ENCODE data around the gene PANX1. TPM values are rescaled to one million over a fixed set of nuclear protein-coding genes. Genes with fewer than 3 reads are reported as not detected.

PANX1 gene
- polyA plus RNA-seq, 1 donor, result 28.7 TPM

GRCh38 chr11:94184362-94184761 lies 55.7 kb downstream of the PANX1 start:
- peak; percentile 7 for DNase-seq

DNA sequence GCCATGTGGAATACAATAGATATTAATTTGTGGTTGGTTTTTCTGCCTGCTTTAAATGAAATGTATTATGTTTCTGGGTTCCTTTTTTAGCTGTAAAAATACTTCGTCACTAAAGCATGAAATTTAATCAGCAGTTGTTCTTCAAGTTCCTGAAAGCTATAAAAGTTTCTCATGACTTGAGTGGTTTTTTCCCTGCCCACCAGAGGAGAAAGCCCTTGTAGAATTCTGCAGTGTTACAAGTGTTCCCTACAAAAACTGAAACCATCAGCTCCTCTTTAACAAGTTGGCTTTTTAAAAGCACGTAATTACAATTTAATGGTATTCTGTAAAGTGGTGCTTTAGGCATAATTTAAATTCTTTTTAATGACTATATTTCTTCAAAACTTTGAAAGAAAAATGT lies 56.2 kb downstream of the PANX1 start:
- peak; percentile 27 for DNase-seq

DNA sequence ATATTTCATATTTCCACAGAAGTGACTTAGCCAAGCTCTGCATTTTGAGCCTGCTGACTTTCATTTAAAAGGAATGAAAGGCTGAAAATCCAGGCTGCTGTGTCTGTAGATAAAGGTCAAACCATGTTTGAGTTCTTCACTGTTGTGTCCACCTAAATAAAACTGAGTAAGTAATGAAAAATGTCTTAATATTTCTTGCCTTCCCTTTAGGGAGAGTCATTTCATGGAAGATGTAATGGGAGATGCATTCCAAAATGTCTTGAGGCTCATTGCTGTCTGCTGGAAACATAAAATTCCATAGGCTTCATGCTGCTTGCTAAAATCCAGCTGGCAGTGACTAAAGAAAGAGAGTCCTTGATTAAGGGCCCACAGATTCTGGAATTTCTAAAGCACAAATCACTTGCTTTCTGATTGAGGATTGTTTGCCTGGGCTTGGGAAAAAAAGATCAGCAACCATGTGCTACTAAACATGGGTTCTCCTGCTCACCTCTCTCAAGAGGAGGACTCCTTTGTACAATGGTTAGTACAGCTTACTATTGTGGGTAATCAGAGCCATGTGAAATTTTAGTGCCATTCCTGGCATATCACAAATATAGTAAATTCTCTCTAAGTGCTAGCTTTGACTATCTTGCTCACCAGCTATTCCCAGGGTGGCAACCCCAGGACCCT lies 56.9 kb downstream of the PANX1 start:
- DNase-seq, result peak; percentile 10

DNA sequence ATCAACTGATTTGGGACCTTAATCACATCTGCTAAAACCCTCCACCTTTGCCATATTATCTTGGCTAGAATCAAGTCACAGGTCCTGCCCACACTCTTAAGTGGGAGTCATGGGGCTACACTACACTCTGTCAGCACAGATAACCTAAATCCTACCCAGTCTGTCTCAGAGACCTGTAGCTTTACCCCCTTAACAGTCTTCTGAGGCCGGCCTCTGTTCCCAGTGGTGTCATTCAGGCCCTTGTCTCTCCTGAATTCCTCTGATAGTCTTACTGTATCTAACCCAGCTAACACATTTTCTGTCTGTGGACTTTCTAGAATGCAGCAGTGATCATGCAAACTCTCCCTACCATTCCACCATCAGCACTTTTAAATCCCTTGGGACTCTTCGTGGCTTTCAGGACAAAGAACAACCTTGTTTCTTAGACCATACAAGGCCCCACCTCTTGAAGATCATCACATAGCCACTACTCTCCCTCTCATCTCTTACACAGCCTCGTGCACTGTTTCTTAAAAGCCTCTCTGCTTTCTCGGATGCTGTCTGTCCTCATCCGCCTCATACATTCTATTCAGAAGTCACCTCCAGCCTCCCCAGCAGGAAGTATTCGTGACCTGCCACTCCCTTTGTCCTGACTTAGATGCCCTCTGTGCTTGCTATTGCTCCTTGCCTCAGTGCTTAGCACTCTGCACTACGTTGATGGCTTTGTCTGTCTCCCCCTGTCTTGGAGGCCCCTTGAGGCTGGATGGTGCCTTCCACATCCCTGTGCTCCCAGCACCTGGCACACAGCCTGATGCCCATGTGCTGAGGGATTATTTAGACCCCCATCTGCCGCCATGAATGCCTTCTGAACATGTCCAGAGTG lies 57.9 kb downstream of the PANX1 start:
- DNase-seq, result no peak

DNA sequence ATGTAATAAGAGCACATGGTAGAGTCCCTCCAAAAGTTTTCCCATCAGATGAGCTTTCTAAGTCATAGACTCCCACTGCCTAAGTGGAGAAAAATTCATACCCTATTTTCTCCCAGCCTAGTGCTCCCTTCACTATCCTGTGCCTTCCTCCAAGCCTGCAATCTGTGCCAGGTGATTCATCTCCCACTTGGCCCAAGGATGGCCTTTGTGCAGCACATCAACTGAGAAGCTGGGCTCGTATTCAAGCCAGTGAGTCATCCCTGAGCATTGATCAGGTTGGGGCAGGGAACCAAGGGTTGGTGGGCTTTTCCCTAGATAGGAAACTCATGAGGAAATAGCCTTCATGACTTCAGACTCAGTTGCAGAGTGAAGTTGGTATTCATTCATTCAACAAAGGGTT lies 64.6 kb downstream of the PANX1 start:
- DNase-seq, result no peak

DNA sequence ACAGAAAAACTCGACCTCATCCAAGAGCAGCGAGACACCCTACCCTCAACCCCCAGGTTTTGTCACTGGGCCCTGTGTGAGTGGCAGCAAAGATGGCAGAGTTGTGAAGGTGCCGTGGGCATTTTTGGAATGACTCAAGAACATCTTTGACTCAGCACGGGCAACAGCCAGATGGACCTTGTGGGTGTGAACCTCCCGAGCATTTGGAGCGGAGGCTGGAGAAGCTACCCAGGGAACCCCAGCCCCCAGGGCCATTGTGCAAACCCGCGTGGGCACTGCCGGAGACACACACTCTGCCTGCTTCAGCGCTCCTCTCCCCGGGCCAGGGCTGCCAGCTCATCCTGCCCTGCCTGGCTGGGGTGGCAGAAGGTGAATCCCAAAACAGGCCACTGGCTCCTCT lies 66.1 kb downstream of the PANX1 start:
- no peak for DNase-seq

DNA sequence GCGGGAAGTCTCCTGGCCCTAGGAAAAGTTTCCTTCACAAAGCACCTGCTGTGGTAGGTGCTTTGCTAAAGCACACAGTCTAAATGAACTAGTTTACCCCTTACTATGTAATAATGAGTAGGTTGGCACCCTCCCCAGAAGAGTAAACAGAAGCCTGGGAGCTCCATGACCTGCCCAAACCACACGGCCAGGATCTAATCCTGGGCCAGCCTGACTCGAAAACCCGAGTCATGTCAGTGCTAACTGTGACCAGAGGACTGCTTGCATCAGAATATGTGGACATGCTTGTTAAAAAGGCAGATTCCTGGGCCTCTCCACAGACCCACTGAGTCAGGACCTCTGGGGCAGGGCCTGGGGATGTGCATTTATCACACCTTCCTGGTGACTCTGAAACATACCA lies 67.7 kb downstream of the PANX1 start:
- DNase-seq, result no peak

GRCh38 chr11:94198718-94199117 lies 70.1 kb downstream of the PANX1 start:
- DNase-seq, result no peak

DNA sequence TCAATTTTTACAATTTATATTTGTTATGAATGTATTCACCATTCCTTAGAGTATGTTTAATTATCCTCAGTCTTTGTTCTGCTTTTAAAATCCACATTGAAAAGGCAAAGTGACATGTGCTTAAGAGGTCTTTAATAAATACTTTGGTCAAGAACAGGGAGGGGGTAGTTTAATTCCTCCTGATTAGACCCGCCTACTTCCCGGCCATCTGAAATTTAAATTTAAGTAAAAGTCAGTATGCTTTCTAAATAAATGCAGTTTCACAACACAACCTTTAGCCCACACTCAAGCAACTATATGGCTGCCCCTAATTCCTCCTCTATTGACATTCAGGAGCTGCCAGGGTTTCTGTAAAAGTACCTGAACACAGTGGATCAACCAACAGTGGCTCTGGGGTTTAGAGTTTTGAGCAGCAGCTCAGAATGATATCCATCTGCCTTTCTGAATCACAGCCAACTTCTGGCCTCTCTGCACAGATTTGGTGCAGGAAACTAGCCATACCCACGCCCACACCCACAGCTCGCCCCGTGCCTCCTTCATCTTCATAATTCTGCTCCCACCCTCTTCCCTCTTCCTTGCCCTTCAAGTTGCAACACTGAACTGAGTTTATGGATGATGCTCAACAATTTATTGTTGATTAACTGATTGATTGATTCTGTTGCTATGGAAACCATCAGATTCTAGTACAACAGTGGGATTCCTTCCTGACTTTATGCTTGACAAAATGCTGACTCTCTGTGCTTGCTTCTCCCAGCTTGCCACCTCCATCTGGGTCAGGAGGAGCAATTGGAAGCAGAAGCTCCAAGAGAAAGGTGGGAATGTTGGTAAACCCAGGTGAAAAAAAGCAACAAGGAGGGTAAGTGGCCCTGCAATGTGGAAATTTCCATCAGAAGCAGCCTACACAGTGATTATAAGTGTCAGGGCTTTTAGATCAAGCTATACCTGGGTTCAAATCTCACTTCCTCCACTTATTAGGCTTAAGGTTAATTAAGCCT lies 70.8 kb downstream of the PANX1 start:
- no peak for DNase-seq

GRCh38 chr11:94201004-94201465 lies 72.4 kb downstream of the PANX1 start:
- DNase-seq, result peak; percentile 21

DNA sequence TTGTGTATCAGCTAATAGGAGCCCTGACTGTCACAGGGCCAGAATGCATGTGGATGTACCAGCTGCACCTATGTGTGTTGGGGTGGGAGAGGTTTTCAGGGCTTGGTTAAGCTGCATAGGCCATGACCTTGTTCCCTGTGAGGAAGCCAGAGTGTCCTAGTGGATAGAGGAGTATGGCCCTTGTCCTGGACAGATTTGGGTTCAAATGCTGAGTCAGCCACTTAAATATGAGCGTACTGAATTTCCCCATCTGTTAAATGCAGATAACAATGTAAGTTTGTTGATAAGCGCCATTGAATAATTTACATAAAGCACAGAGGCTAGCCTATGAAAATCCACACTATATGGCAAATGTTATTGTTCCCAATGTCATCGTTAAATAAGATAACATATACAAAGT lies 74.4 kb downstream of the PANX1 start:
- no peak for DNase-seq

DNA sequence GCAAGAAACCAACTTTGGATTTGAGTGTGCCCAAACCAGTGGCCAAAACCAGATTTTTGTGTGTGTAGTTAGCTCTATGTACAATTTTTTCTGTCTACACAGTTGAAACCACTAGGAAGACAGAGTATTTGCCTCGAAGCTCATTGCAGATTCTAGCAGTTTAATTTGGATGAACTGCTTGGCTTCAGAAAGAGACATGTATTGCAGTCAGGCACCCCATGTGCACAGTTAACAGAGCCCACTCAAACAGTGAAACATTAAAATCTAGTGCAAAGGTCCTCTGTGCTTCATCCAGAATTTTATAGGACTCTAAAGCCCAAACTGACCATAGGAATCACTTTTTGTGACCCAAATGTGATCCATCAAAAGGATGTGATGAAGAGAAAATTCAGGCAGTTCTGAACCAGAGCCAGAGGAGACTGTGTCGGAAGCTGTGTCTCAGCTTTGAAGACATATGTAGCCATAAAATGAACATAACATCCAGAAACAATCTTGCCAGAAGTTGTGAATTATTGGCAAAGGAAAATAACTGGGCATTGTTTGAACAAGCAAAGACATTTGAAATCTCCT lies 82.7 kb downstream of the PANX1 start:
- peak; percentile 17 for DNase-seq

DNA sequence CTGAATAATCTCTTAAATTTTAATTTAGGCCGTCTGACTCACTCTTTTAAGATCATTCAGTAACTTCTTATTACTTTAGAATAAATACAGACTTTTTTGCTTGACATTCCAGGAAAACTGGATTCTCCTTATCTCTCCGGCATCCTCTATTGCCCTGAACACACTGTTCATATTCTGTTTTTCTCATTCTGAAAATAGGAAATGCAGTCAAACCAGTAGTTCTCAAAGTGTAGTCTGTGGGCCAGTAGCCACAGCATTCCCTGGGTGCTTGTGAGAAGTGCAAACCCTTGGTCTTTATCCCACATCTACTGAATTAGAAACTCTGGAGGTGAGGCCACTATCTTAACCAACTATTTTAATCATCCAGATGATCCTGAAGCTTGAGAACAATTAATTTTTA lies 84.3 kb downstream of the PANX1 start:
- no peak for DNase-seq

GRCh38 chr11:94217705-94218104 lies 89.1 kb downstream of the PANX1 start:
- no peak for DNase-seq

DNA sequence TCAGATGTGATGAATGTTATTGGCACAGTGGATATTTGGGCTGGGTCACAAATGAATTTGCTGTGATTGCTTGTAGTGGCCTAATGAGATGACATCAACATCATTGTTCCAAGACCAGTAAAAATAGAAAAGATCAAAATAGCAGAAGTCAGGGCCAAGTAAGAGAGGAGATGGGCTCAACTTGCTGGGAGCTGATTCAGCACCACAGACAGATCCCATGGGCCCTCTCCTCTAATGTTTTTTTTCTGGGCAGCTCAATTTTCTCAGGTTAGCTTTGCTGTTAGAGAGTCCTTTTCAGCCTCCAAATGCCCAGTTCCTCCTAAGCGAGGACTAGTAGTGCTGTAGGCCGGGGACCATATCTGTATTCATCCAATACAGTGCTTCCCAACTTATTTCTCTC lies 89.7 kb downstream of the PANX1 start:
- DNase-seq, result no peak

DNA sequence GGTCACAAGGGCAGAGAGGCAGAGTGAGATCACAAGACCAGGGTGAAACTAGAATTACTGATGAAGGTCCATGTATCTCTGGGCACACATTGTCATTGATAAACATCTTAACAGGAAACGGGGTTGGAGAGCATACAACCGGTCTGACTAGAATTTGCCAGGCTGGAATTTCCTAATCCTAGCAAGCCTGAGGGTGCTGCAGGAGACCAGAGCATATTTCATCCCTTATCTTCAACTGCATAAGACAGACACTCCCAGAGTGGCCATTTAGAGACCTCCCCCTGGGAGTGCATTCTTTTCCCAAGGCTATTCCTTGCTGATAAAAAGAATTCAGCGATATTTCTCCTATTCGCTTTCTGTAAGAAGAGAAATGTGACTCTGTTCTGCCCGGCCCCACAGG lies 91.1 kb downstream of the PANX1 start:
- no peak for DNase-seq

DNA sequence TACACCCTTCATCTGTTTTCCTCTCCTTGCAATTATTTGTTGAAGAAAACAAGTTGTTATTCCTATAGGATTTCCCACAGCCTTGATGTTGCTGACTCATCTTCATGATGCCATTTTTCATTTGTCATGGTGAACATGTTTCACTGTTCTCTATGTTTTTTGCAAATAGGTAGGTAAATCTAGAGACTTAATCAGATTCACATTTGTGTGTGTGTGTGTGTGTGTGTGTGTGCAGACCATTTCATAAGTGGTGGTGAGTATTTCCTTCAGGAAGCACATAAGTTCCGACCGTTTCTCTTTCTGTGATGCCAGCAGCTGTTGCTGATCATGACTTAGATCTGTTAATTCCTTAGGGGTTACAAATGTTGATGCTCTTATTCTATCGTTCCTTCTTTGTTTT lies 95.4 kb downstream of the PANX1 start:
- DNase-seq, result no peak

Other genes with a start within 250 kb of the PANX1 start
- gene HEPHL1, start 107.5 kb upstream of the PANX1 start, polyA plus RNA-seq (ENCODE audit: insufficient read length), result 0.33 TPM
- gene IZUMO1R, start 175.7 kb downstream of the PANX1 start, polyA plus RNA-seq (ENCODE audit: insufficient read length), result 0.18 TPM

Measured in left kidney (tissue), 2 donors.